Panc1 (cell line): ENCODE results near the gene ERMP1. TPM values are rescaled to one million over a fixed set of nuclear protein-coding genes. Genes with fewer than 3 reads are reported as not detected.
"Not testable (repeated sequence)": the region's sequence is repeated elsewhere in the genome, so short reads cannot be mapped to it uniquely, and the experiment has no call there.

ENCODE experiments used
- ATAC-seq: fragments of 200-7000 bp; cut with Tn5 transposase; 2 replicates; pipeline ENCODE4 v1.9.1; 2020; ENCODE audit warnings: mild to moderate bottlenecking, moderate library complexity
- Bru-seq: library from RNA; stranded (reverse); fragments of 400-500 nt; gene quantifications from one replicate; lab custom pipeline; 2021; lab: Mats Ljungman, UMichigan
- BruChase-seq, 2 experiments: library from RNA; stranded (reverse); fragments of 400-500 nt; gene quantifications; one replicate each; lab custom pipeline; 2021; lab: Mats Ljungman, UMichigan
- BruUV-seq: library from RNA; stranded (reverse); fragments of 400-500 nt; replicated peaks from 2 replicates; lab custom pipeline; 2021; lab: Mats Ljungman, UMichigan
- CTCF ChIA-PET: fragments of 300-600 bp; sonication (Branson Sonifier 250); formaldehyde crosslinking; loops from one replicate; lab custom pipeline; 2022; ENCODE audit warnings: antibody characterized with exemption; lab: Charles Lee
- POLR2A ChIA-PET: fragments of 300-600 bp; sonication (Branson Sonifier 250); formaldehyde crosslinking; loops from one replicate; lab custom pipeline; 2022; ENCODE audit warnings: antibody characterized with exemption; lab: Charles Lee
- DNase-seq: peaks from one replicate; pipeline ENCODE4 v3.0.0-alpha.2; 2010; ENCODE audit warnings: low read depth, low spot score
- H3K27ac ChIP-seq: 2 replicates; pipeline ENCODE4 v1.5.1; 2011; ENCODE audit warnings: mild to moderate bottlenecking, low read length, inconsistent platforms
- H3K27me3 ChIP-seq: fragments of 200-500 bp; sonication (Bioruptor generic); 2 replicates; pipeline ENCODE4 v1.6.0; 2014; ENCODE audit warnings: low read length, inconsistent platforms; ENCODE audit not compliant: control insufficient read depth, insufficient read depth
- H3K36me3 ChIP-seq: fragments of 200-500 bp; sonication (Bioruptor generic); 2 replicates; pipeline ENCODE4 v1.5.1; 2014; ENCODE audit warnings: inconsistent platforms, mild to moderate bottlenecking, low read length, moderate library complexity; ENCODE audit not compliant: control insufficient read depth, insufficient read depth
- H3K4me1 ChIP-seq: 2 replicates; pipeline ENCODE4 v1.5.1; 2011; ENCODE audit warnings: inconsistent platforms, mild to moderate bottlenecking, low read length, moderate library complexity; ENCODE audit not compliant: control insufficient read depth, insufficient read depth
- H3K4me3 ChIP-seq, 2 experiments: 2 replicates each; pipeline ENCODE4 v1.5.1; 2011 to 2012; ENCODE audit warnings: low read depth in 2 of 2, low read length in 2 of 2, mild to moderate bottlenecking in 2 of 2, inconsistent platforms in 1 of 2, moderate library complexity in 1 of 2
- H3K9me3 ChIP-seq: fragments of 200-500 bp; sonication (Bioruptor generic); 2 replicates; pipeline ENCODE4 v1.5.1; 2014; ENCODE audit warnings: low read depth, mild to moderate bottlenecking, inconsistent platforms, low read length, moderate library complexity; ENCODE audit not compliant: control insufficient read depth, insufficient read depth
- SIN3A ChIP-seq: IDR thresholded peaks from 2 replicates; pipeline ENCODE4 v1.6.1; 2012; ENCODE audit warnings: low read depth, mild to moderate bottlenecking, low read length, moderate library complexity, borderline replicate concordance; ENCODE audit not compliant: insufficient read depth
- in situ Hi-C: cut with HindIII; loops from 2 replicates; pipeline ENCODE4 v1.10.0; 2016; ENCODE audit warnings: low sequenced_read_pairs, low pct_unique_long_range_greater_than_20kb
- intact Hi-C: fragments of 100-400 bp; cut with micrococcal nuclease; formaldehyde crosslinking; loops from one replicate; pipeline ENCODE4 v1.10.0; 2022; ENCODE audit not compliant: unreplicated experiment
- long read RNA-seq: library from polyadenylated mRNA; unstranded; transcript quantifications from one replicate; pipeline ENCODE4 v2.0.0, GENCODE V29; 2021; ENCODE audit not compliant: unreplicated experiment
- polyA plus RNA-seq: library from polyadenylated mRNA; unstranded; fragments of >200 nt; gene quantifications from one replicate; pipeline ENCODE4 v1.2.1, GENCODE V29; 2012; ENCODE audit warnings: missing spikeins; ENCODE audit not compliant: insufficient read length
- total RNA-seq: library from RNA; stranded (reverse); gene quantifications from one replicate; pipeline ENCODE4 v1.2.1, GENCODE V29; 2021; ENCODE audit not compliant: unreplicated experiment
- TF ChIP-seq, protein P1 (sequence below): fragments of 450-650 bp; IDR thresholded peaks from 2 replicates; pipeline ENCODE4 v1.5.1; 2017; ENCODE audit warnings: mild to moderate bottlenecking

Gene ERMP1, protein sequence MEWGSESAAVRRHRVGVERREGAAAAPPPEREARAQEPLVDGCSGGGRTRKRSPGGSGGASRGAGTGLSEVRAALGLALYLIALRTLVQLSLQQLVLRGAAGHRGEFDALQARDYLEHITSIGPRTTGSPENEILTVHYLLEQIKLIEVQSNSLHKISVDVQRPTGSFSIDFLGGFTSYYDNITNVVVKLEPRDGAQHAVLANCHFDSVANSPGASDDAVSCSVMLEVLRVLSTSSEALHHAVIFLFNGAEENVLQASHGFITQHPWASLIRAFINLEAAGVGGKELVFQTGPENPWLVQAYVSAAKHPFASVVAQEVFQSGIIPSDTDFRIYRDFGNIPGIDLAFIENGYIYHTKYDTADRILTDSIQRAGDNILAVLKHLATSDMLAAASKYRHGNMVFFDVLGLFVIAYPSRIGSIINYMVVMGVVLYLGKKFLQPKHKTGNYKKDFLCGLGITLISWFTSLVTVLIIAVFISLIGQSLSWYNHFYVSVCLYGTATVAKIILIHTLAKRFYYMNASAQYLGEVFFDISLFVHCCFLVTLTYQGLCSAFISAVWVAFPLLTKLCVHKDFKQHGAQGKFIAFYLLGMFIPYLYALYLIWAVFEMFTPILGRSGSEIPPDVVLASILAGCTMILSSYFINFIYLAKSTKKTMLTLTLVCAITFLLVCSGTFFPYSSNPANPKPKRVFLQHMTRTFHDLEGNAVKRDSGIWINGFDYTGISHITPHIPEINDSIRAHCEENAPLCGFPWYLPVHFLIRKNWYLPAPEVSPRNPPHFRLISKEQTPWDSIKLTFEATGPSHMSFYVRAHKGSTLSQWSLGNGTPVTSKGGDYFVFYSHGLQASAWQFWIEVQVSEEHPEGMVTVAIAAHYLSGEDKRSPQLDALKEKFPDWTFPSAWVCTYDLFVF
- total RNA-seq (38.4 TPM), Bru-seq, nascent RNA (percentile 73 among the genes with signal in this experiment), BruChase-seq, experiment 1, labeled RNA remaining after a 2-hour chase (percentile 68 among the genes with signal in this experiment), BruChase-seq, experiment 2, labeled RNA remaining after a 6-hour chase (percentile 78 among the genes with signal in this experiment)
- polyA plus RNA-seq = 34.2 TPM
- long read RNA-seq, full-length matches to known transcripts = 78 of 122 reads
- long read RNA-seq, partial matches to known transcripts = 21 of 122 reads
- long read RNA-seq, other reads (novel, unspliced or antisense) = 23 of 122 reads

DNA sequence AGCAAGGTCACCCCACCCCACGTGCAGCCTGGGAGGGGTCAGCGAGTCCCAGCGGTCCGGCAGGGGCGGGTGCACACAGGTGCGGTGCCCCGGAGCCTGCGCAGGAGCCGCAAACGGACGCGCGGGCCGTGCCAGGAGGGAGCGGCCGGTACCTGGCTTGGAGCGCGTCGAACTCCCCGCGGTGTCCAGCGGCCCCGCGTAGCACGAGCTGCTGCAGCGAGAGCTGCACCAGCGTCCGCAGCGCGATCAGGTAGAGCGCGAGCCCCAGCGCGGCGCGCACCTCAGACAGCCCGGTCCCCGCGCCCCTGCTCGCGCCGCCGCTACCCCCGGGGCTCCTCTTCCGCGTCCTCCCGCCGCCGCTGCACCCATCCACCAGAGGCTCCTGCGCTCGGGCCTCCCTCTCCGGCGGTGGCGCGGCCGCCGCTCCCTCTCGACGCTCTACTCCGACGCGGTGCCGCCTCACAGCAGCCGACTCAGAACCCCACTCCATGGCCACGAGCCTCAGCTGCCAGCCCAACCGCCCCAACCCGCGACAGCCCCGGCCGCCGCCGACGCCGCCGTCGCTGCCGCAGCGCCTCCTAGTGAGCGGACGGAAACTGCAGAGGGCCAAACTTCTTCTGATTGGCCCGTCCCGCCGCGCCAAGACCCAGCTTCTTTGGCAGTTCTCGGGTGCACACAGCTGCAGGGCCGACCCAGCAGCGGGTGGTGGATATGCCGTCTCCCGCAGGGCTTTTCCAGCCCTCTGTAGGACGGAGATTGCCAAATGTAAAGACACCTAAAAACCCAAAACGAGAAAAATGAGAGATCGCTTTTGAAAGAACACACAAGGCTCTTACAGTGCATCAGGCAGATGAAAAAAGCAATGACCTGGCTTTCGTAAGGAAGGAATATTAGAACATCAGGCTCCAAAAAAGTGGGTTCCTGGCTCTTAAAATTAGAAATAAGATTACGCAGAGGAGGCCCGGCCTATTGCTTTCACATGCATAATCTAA, at the start of gene ERMP1:
Gene ERMP1 (minus strand): TSS at position 580 of the 992 bp plus-strand sequence. CDS start 90 bp downstream, at position 490.
- CTCF ChIA-PET = no interaction called here
- H3K27ac ChIP-seq = peak within 1 kb of the TSS; percentile 54; the same call in 1 of the 2 replicates
- no peaks in the 10 kb centered on the region; the same call in 1 of the 2 replicates for H3K36me3 ChIP-seq
- intact Hi-C loops = no loop called here
- H3K4me1 ChIP-seq = no peaks in the 10 kb centered on the region
- ATAC-seq (peak; percentile 93), DNase-seq (no peak)
- in situ Hi-C loops = no loop called here
- peak within 1 kb of the TSS; percentile 58 to 73 for H3K4me3 ChIP-seq
- POLR2A ChIA-PET = no interaction called here
- H3K9me3 ChIP-seq = no peaks in the 10 kb centered on the region
- TF ChIP-seq, protein P1, sequence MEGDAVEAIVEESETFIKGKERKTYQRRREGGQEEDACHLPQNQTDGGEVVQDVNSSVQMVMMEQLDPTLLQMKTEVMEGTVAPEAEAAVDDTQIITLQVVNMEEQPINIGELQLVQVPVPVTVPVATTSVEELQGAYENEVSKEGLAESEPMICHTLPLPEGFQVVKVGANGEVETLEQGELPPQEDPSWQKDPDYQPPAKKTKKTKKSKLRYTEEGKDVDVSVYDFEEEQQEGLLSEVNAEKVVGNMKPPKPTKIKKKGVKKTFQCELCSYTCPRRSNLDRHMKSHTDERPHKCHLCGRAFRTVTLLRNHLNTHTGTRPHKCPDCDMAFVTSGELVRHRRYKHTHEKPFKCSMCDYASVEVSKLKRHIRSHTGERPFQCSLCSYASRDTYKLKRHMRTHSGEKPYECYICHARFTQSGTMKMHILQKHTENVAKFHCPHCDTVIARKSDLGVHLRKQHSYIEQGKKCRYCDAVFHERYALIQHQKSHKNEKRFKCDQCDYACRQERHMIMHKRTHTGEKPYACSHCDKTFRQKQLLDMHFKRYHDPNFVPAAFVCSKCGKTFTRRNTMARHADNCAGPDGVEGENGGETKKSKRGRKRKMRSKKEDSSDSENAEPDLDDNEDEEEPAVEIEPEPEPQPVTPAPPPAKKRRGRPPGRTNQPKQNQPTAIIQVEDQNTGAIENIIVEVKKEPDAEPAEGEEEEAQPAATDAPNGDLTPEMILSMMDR = peak; percentile 75
- no peak for TF ChIP-seq SIN3A
- no TSS peak for BruUV-seq
- H3K27me3 ChIP-seq = no peaks in the 10 kb centered on the region

DNA sequence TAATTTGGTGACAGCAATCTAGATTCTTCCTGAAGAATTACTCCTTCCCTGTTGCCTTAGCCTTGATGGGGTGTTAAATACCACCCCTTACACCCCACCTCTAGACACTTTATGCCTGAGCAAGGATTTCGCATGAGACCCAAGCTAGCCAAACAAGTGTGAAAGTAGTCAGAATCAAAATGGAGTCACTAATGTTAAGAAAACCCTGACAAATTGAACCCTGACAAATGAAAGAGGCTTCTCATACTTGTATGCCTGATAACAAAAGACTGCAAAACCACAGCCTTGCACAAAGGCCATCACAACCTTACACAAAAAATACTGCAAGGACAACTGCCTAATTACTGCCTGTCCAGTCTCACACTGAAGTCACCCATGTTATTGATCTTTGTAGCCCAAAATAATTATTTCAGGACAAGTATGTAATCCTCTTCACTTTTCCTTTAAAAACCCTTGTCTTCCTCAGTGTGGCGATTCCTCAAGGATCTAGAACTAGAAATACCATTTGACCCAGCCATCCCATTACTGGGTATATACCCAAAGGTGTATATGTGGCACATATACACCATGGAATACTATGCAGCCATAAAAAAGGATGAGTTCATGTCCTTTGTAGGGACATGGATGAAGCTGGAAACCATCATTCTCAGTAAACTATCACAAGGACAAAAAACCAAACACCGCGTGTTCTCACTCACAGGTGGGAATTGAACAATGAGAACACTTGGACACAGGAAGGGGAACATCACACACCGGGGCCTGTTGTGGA, 49.5 kb upstream of the ERMP1 start:
- H3K9me3 ChIP-seq, BruUV-seq, H3K27me3 ChIP-seq, CTCF ChIA-PET, DNase-seq, H3K27ac ChIP-seq, H3K36me3 ChIP-seq, intact Hi-C loops, H3K4me1 ChIP-seq, in situ Hi-C loops, ATAC-seq, H3K4me3 ChIP-seq: not testable (repeated sequence)
- POLR2A ChIA-PET = interaction anchor here (0.6 kb wide), 1 partner anchor 309 kb away, joined by 6 read pairs; no protein-coding TSS in a partner anchor
